ENCODE results near the gene UBAC2. TPM values are rescaled to one million over a fixed set of nuclear protein-coding genes. Genes with fewer than 3 reads are reported as not detected.

Gene UBAC2
- total RNA-seq, 1 donor from 2014 or later, result 87.7 TPM

DNA sequence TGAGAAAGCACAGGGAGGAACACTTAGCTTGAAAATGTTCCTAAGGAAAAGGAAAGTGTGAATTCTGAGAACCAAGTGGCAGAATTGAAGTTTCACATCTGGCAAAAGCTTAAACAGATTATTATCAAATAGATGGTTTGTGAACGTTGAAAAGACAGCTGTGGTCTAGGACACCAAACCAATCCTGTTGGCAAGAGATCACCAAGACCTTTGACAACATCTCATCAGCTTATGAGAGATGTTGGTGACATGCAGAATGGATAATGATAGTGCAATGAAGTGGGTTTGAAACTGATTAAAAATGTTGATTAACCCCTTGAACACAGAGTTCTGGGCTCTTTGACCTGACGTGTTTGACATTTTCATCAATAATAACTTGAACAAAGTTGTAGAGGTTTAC, 181.1 kb downstream of the UBAC2 start:
- no peaks in the 10 kb centered on the region for H3K27me3 Mint-ChIP-seq (ENCODE audit: insufficient read depth, low read depth)
- peaks cover 3% of the 10 kb centered on the region for H3F3A ChIP-seq (ENCODE audit: low read depth)
- no peak overlapping the region for H3K27ac Mint-ChIP-seq
- no peak overlapping the region for H3K4me3 ChIP-seq
- DNase-seq (ENCODE audit: low spot score), result no peak
- H3K4me3 Mint-ChIP-seq, result no peak overlapping the region
- no peak overlapping the region for H3K27ac ChIP-seq
- no peaks in the 10 kb centered on the region for H3K27me3 ChIP-seq
- no peaks in the 10 kb centered on the region for H3K36me3 ChIP-seq
- H3K9me3 ChIP-seq (ENCODE audit: low read depth), result no peaks in the 10 kb centered on the region
- H3K4me1 ChIP-seq, result peaks cover 3% of the 10 kb centered on the region
- no peaks in the 10 kb centered on the region for H3K9me3 Mint-ChIP-seq
- TF ChIP-seq EZH2 (IDR thresholded peaks at IDR 0.05) (no peak), EZH2phosphoT487 (IDR thresholded peaks at IDR 0.05) (no peak)
- TF ChIP-seq, protein P1, sequence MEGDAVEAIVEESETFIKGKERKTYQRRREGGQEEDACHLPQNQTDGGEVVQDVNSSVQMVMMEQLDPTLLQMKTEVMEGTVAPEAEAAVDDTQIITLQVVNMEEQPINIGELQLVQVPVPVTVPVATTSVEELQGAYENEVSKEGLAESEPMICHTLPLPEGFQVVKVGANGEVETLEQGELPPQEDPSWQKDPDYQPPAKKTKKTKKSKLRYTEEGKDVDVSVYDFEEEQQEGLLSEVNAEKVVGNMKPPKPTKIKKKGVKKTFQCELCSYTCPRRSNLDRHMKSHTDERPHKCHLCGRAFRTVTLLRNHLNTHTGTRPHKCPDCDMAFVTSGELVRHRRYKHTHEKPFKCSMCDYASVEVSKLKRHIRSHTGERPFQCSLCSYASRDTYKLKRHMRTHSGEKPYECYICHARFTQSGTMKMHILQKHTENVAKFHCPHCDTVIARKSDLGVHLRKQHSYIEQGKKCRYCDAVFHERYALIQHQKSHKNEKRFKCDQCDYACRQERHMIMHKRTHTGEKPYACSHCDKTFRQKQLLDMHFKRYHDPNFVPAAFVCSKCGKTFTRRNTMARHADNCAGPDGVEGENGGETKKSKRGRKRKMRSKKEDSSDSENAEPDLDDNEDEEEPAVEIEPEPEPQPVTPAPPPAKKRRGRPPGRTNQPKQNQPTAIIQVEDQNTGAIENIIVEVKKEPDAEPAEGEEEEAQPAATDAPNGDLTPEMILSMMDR (IDR thresholded peaks at IDR 0.05), result no peak
- H2AFZ ChIP-seq (replicated peaks), result no peak overlapping the region
- H3K9ac ChIP-seq, result no peak overlapping the region
- H3K4me2 ChIP-seq, result no peak overlapping the region
- H3K4me1 Mint-ChIP-seq, result no peaks in the 10 kb centered on the region
- H3K79me2 ChIP-seq (ENCODE audit: low read depth), result no peaks in the 10 kb centered on the region
- H4K20me1 ChIP-seq (ENCODE audit: low read depth), result no peaks in the 10 kb centered on the region
- peaks cover 23% of the 10 kb centered on the region for H3K36me3 Mint-ChIP-seq

DNA sequence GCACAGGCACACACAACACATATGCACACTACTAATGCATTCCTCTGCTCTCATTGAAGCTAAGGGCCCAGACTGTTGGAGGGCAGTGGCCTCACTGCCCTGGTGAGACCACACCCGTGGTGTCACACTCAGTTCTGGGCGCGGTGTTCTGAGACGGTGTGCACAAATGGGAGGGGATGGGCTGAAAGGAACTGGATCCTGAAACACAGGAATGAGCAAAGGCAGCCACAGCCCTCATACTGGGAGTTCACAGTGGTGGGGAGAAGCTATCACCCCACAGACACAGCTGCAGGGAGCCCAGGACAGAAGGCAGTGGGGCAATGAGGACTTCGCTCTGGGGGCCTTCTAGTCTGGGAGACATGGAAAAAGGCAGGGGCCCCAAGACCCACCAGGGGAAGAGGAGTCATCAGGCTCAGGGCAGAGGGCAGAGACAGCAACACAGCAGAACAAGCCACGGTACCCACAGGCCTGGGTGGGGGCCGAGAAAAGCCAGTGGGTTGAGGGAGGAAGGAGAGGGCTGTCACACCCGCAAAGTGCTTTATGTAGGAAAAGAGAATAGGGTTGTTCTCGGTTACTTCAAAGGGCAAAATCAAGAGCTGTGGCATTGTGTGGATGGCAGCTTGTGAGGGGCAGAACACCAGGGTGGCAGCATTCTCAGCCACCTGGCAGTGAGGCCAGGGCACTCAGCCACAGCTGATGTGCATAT, 181.9 kb downstream of the UBAC2 start:
- peaks cover 25% of the 10 kb centered on the region for H3K36me3 Mint-ChIP-seq
- Histone ChIP-seq H3F3A (ENCODE audit: low read depth) (peaks cover 11% of the 10 kb centered on the region), H2AFZ (replicated peaks) (no peak overlapping the region), H3K4me3 (no peak overlapping the region), H3K4me2 (no peak overlapping the region), H3K9ac (no peak overlapping the region), H3K9me3 (ENCODE audit: low read depth) (no peaks in the 10 kb centered on the region), H3K27ac (no peak overlapping the region), H3K79me2 (ENCODE audit: low read depth) (no peaks in the 10 kb centered on the region), H4K20me1 (ENCODE audit: low read depth) (no peaks in the 10 kb centered on the region), H3K4me1 (peaks cover 7% of the 10 kb centered on the region), H3K27me3 (no peaks in the 10 kb centered on the region), H3K36me3 (no peaks in the 10 kb centered on the region)
- H3K4me3 Mint-ChIP-seq, result no peak overlapping the region
- no peaks in the 10 kb centered on the region for H3K27me3 Mint-ChIP-seq (ENCODE audit: insufficient read depth, low read depth)
- H3K9me3 Mint-ChIP-seq, result no peaks in the 10 kb centered on the region
- TF ChIP-seq EZH2 (IDR thresholded peaks at IDR 0.05), result no peak
- TF ChIP-seq, protein P1 (IDR thresholded peaks at IDR 0.05), result no peak
- peak overlapping the region; percentile 42 for H3K27ac Mint-ChIP-seq
- H3K4me1 Mint-ChIP-seq, result no peaks in the 10 kb centered on the region
- DNase-seq (ENCODE audit: low spot score), result no peak

DNA sequence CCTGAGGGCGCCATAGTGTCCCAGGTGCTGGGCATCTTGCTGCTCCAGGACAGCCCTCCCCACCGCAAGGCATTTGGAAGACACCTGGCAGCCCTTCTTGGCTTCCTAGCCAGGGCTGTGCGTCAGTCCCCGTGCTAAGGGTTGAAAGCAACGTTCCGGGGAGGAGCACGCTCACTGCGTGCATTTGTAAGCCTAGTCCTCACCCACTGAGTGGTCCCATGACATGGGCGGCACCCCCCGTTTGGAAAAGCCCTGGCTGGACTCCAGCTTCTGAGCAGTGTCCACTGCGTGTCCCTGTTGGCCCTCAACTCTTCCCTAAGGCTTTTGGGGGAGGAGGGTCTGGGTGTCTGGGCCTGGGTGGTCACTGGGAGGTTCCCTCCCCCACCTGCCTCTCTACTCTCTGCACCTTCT, 182.9 kb downstream of the UBAC2 start:
- no peaks in the 10 kb centered on the region for H3K9me3 Mint-ChIP-seq
- Histone ChIP-seq H3K79me2 (ENCODE audit: low read depth) (no peaks in the 10 kb centered on the region), H3K9me3 (ENCODE audit: low read depth) (no peaks in the 10 kb centered on the region), H3K4me3 (no peak overlapping the region), H3K36me3 (no peaks in the 10 kb centered on the region), H2AFZ (replicated peaks) (no peak overlapping the region), H3K9ac (no peak overlapping the region), H3K4me1 (peaks cover 7% of the 10 kb centered on the region), H3K4me2 (no peak overlapping the region), H3K27ac (no peak overlapping the region), H3F3A (ENCODE audit: low read depth) (peaks cover 11% of the 10 kb centered on the region), H3K27me3 (no peaks in the 10 kb centered on the region), H4K20me1 (ENCODE audit: low read depth) (no peaks in the 10 kb centered on the region)
- peaks cover 2% of the 10 kb centered on the region for H3K4me1 Mint-ChIP-seq
- H3K27ac Mint-ChIP-seq, result no peak overlapping the region
- TF ChIP-seq, protein P1 (IDR thresholded peaks at IDR 0.05), result no peak
- TF ChIP-seq EZH2 (IDR thresholded peaks at IDR 0.05) (no peak), EZH2phosphoT487 (IDR thresholded peaks at IDR 0.05) (no peak)
- DNase-seq (ENCODE audit: low spot score), result no peak
- H3K4me3 Mint-ChIP-seq, result no peak overlapping the region
- peaks cover 22% of the 10 kb centered on the region for H3K36me3 Mint-ChIP-seq
- no peaks in the 10 kb centered on the region for H3K27me3 Mint-ChIP-seq (ENCODE audit: insufficient read depth, low read depth)

Data from neural progenitor cell (in vitro differentiated cells).